GM23338 (cell line): Measurements from ENCODE around the gene RBM33.

Experiments
- CREB1 ChIP-seq: fragments of 250-450 bp; sonication (Bioruptor Pico); IDR thresholded peaks from 2 replicates; pipeline ENCODE4 v1.5.0; 2020; ENCODE audit warnings: low read depth, mild to moderate bottlenecking, moderate library complexity
- CTCF ChIP-seq, 2 experiments: fragments of 200-600 bp in 1 of 2; sonication (generic) in 1 of 2; conservative IDR thresholded peaks; 2 replicates each; pipeline versions ENCODE4 v1.5.1 to v1.6.1; 2016 to 2017; ENCODE audit warnings: antibody characterized with exemption in 2 of 2, low read depth in 2 of 2, mild to moderate bottlenecking in 2 of 2, moderate library complexity in 1 of 2
- ETS1 ChIP-seq: IDR thresholded peaks from 2 replicates; pipeline ENCODE4 v1.6.1; 2016; ENCODE audit warnings: antibody characterized with exemption
- EZH2 ChIP-seq: fragments of 200-600 bp; sonication (generic); IDR thresholded peaks from one replicate; pipeline ENCODE4 v1.8.0; 2017; ENCODE audit warnings: antibody characterized with exemption, mild to moderate bottlenecking, low read depth; ENCODE audit not compliant: unreplicated experiment
- EZH2phosphoT487 ChIP-seq: fragments of 200-600 bp; sonication (generic); IDR thresholded peaks from one replicate; pipeline ENCODE4 v1.8.1; 2018; ENCODE audit warnings: antibody characterized with exemption; ENCODE audit not compliant: unreplicated experiment
- JUNB ChIP-seq: IDR thresholded peaks from one replicate; pipeline ENCODE4 v1.6.1; 2016; ENCODE audit warnings: antibody characterized with exemption; ENCODE audit not compliant: unreplicated experiment
- NANOG ChIP-seq: IDR thresholded peaks from 2 replicates; pipeline ENCODE4 v1.6.1; 2016; ENCODE audit warnings: antibody characterized with exemption, borderline replicate concordance
- POLR2AphosphoS5 ChIP-seq: IDR thresholded peaks from 2 replicates; pipeline ENCODE4 v1.6.1; 2016; ENCODE audit warnings: antibody characterized with exemption, low read depth
- REST ChIP-seq: IDR thresholded peaks from one replicate; pipeline ENCODE4 v1.6.1; 2018; ENCODE audit warnings: antibody characterized with exemption; ENCODE audit not compliant: unreplicated experiment
- STAT1 ChIP-seq: IDR thresholded peaks from one replicate; pipeline ENCODE4 v1.6.1; 2016; ENCODE audit warnings: antibody characterized with exemption; ENCODE audit not compliant: unreplicated experiment
- ZNF114 ChIP-seq: fragments of 250-450 bp; sonication (Bioruptor Pico); IDR thresholded peaks from 2 replicates; pipeline ENCODE4 v1.5.0; 2020; ENCODE audit warnings: mild to moderate bottlenecking, moderate library complexity
- ZNF331 ChIP-seq: fragments of 250-450 bp; sonication (Bioruptor Pico); IDR thresholded peaks from 2 replicates; pipeline ENCODE4 v1.5.0; 2020; ENCODE audit warnings: low read depth, mild to moderate bottlenecking, moderate library complexity
- ZNF462 ChIP-seq: fragments of 250-450 bp; sonication (Bioruptor Pico); IDR thresholded peaks from 2 replicates; pipeline ENCODE4 v1.5.0; 2020; ENCODE audit warnings: mild to moderate bottlenecking, moderate library complexity

GRCh38 chr7:155807789-155808548, 163.5 kb downstream of the RBM33 start:
- TF ChIP-seq CTCF (conservative IDR thresholded peaks at IDR 0.05; ENCODE audit: low read depth in 2 of 2) (no peak), EZH2phosphoT487 (no peak), ETS1 (no peak), POLR2AphosphoS5 (no peak), EZH2 (no peak), REST (no peak), ZNF114 (no peak), JUNB (no peak), NANOG (no peak), STAT1 (no peak), ZNF462 (no peak), CREB1 (no peak), ZNF331 (CRISPR knock-in tag) (no peak)
